OCI-LY7 (cell line): ENCODE measurements around the gene SLC2A4. TPM values are rescaled to one million over a fixed set of nuclear protein-coding genes. Genes with fewer than 3 reads are reported as not detected.

Experiments
- BruUV-seq: library from RNA; stranded (reverse); fragments of 400-500 nt; replicated peaks from 2 replicates; lab custom pipeline; 2021; lab: Mats Ljungman, UMichigan
- CTCF ChIA-PET: fragments of 300-600 bp; sonication (Branson Sonifier 250); formaldehyde crosslinking; loops from one replicate; lab custom pipeline; 2022; ENCODE audit warnings: antibody characterized with exemption; ENCODE audit not compliant: unreplicated experiment; lab: Charles Lee
- POLR2A ChIA-PET: fragments of 300-600 bp; sonication (Branson Sonifier 250); formaldehyde crosslinking; loops from one replicate; lab custom pipeline; 2022; ENCODE audit warnings: antibody characterized with exemption; lab: Charles Lee
- DNase-seq: peaks from one replicate; pipeline ENCODE4 v3.0.0-alpha.2; 2015; ENCODE audit warnings: low spot score
- H2AFZ ChIP-seq: fragments of 200-600 bp; sonication (generic), shearing (Covaris generic); 2 replicates; pipeline ENCODE4 v1.6.1; 2014; ENCODE audit warnings: mild to moderate bottlenecking, antibody characterized with exemption, low read length, moderate library complexity
- H3K27ac ChIP-seq: fragments of 200-600 bp; sonication (generic); 2 replicates; pipeline ENCODE4 v1.5.1; 2014; ENCODE audit warnings: mixed run types, low read depth, mild to moderate bottlenecking, moderate library complexity, low read length, inconsistent platforms; ENCODE audit not compliant: poor library complexity, severe bottlenecking
- H3K36me3 ChIP-seq: fragments of 200-600 bp; sonication (generic); 2 replicates; pipeline ENCODE4 v1.6.1; 2014; ENCODE audit warnings: mild to moderate bottlenecking, antibody characterized with exemption, low read length, moderate library complexity, mixed read lengths; ENCODE audit not compliant: insufficient read depth
- H3K4me1 ChIP-seq: fragments of 200-600 bp; sonication (generic); 2 replicates; pipeline ENCODE4 v1.5.1; 2014; ENCODE audit warnings: mild to moderate bottlenecking, low read length; ENCODE audit not compliant: insufficient read depth, poor library complexity, severe bottlenecking
- H3K4me2 ChIP-seq: fragments of 200-600 bp; sonication (generic); 2 replicates; pipeline ENCODE4 v1.6.1; 2014; ENCODE audit warnings: mild to moderate bottlenecking, low read length
- H3K4me3 ChIP-seq: fragments of 200-600 bp; sonication (generic); 2 replicates; pipeline ENCODE4 v1.5.1; 2014; ENCODE audit warnings: mild to moderate bottlenecking, low read depth, low read length; ENCODE audit not compliant: poor library complexity, severe bottlenecking
- H3K79me2 ChIP-seq: fragments of 200-600 bp; sonication (generic); 2 replicates; pipeline ENCODE4 v1.6.1; 2016; ENCODE audit warnings: low read depth, mild to moderate bottlenecking, low read length, moderate library complexity, mixed read lengths; ENCODE audit not compliant: insufficient read depth
- H3K9me2 ChIP-seq: fragments of 200-600 bp; sonication (generic); 2 replicates; pipeline ENCODE4 v1.6.1; 2016; ENCODE audit warnings: mild to moderate bottlenecking, low read length, mixed read lengths; ENCODE audit not compliant: insufficient read depth
- H3K9me3 ChIP-seq: fragments of 200-600 bp; sonication (generic); 2 replicates; pipeline ENCODE4 v1.6.1; 2014; ENCODE audit warnings: mild to moderate bottlenecking, mixed run types, low read length, mixed read lengths
- H4K20me1 ChIP-seq: fragments of 200-600 bp; sonication (generic); 2 replicates; pipeline ENCODE4 v1.6.1; 2014; ENCODE audit warnings: mild to moderate bottlenecking, antibody characterized with exemption, low read length, moderate library complexity, mixed read lengths; ENCODE audit not compliant: insufficient read depth
- EZH2phosphoT487 ChIP-seq: fragments of 200-600 bp; sonication (generic); IDR thresholded peaks from 2 replicates; pipeline ENCODE4 v1.6.1; 2018; ENCODE audit warnings: low read depth, borderline replicate concordance, mild to moderate bottlenecking, mixed run types, antibody characterized with exemption, low read length, moderate library complexity, mixed read lengths
- intact Hi-C: fragments of 100-400 bp; cut with micrococcal nuclease; formaldehyde crosslinking; loops from one replicate; pipeline ENCODE4 v1.10.0; 2022; ENCODE audit not compliant: unreplicated experiment
- total RNA-seq, 2 experiments: library from RNA; depleted of rRNA in 1 of 2; stranded (reverse); fragments of >200 nt in 1 of 2; shearing (Covaris generic) in 1 of 2; gene quantifications; 2 replicates each; pipeline ENCODE4 v1.2.3, GENCODE V29; 2014 to 2022
- TF ChIP-seq, protein P1 (sequence below): fragments of 200-600 bp; sonication (generic); conservative IDR thresholded peaks from 2 replicates; pipeline ENCODE4 v1.5.1; 2014; ENCODE audit warnings: mild to moderate bottlenecking, antibody characterized with exemption, low read length, moderate library complexity, mixed read lengths

SLC2A4 gene
- total RNA-seq, 2 experiments from 2014 or later: 0.61 to 0.63 TPM

DNA sequence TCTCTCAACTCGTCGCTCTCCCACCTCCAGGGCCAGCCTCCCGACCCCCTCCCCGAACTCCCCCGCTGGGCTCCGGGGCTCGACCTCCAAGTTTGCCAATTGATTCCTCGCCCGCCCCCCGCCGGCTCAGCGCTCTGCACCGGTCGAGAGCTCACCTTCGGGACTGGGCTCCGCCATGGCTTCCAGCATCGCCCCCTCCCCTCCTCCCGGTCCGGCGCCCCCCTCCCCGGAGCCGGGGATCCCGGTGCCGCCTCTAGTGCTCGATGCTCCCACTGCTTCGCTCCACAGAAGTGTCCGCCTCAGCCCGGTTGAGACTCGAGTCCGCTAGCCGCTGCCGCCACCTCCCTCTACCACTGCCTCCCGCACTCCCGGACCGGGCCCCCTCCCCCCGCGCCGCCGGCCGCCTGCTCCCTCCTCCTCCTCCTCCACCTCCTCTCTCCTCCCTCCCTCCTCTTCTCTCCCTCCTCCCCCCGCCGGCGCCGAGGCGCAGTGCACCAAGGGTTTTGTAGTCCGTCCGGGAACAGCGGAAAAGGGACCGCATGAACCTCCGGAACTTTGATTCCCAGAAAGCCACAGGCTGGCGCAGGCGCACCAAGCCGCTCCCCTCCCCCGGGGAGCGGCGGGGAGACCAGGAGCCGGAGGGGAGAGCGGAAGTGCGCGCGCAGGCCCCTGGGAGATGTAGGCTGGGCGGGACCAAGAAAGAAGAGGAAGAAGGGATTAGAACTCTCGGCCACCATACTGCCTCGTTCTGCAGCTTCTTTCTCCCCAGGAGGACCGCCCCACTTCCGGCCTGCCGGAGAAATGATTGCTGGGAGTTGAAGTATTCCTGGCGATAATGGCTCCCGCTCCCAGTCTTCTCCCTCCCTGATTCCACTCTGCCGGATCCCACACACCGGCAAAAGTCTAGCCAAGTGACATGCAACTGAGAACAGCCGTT lies 42.2 kb upstream of the SLC2A4 start, which contains the start of gene PHF23:
PHF23 (minus strand) TSS at position 367 of the 937 bp plus-strand sequence; CDS start at position 189, 178 bp downstream.
- peaks cover 60% of the 10 kb centered on the region for H3K4me1 ChIP-seq
- peak within 1 kb of the TSS; percentile 86 for H3K27ac ChIP-seq
- H3K9me3 ChIP-seq: no peaks in the 10 kb centered on the region
- H4K20me1 ChIP-seq: 0 out of 2 replicates have a peak, but pooled peaks cover 8% of the 10 kb centered on the region
- no peaks in the 10 kb centered on the region for H3K9me2 ChIP-seq
- peaks cover 60% of the 10 kb centered on the region for H3K36me3 ChIP-seq
- H3K4me2 ChIP-seq: peak within 1 kb of the TSS; percentile 93
- intact Hi-C loops: loop anchor here (2.0 to 5.0 kb wide), 4 partner anchors 13 to 333 kb away; partner anchors contain the start of genes ELP5, POLR2A and SLC35G6
- TF ChIP-seq, protein P1, sequence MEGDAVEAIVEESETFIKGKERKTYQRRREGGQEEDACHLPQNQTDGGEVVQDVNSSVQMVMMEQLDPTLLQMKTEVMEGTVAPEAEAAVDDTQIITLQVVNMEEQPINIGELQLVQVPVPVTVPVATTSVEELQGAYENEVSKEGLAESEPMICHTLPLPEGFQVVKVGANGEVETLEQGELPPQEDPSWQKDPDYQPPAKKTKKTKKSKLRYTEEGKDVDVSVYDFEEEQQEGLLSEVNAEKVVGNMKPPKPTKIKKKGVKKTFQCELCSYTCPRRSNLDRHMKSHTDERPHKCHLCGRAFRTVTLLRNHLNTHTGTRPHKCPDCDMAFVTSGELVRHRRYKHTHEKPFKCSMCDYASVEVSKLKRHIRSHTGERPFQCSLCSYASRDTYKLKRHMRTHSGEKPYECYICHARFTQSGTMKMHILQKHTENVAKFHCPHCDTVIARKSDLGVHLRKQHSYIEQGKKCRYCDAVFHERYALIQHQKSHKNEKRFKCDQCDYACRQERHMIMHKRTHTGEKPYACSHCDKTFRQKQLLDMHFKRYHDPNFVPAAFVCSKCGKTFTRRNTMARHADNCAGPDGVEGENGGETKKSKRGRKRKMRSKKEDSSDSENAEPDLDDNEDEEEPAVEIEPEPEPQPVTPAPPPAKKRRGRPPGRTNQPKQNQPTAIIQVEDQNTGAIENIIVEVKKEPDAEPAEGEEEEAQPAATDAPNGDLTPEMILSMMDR: 0 out of 2 replicates have a peak, but pooled peaks have one; percentile 9
- TF ChIP-seq EZH2phosphoT487: no peak
- H3K4me3 ChIP-seq: peak within 1 kb of the TSS; percentile 100
- ChIA-PET POLR2A (interaction anchor here (1.0 kb wide), 1 partner anchor 9 kb away, joined by 3 read pairs; no protein-coding TSS in a partner anchor), CTCF (interaction anchor here (0.8 to 1.4 kb wide), 2 partner anchors 18 to 318 kb away, joined by 3 to 4 read pairs; no protein-coding TSS in a partner anchor)
- no TSS peak for BruUV-seq
- DNase-seq: peak; percentile 99
- peaks cover 30% of the 10 kb centered on the region for H3K79me2 ChIP-seq
- H2AFZ ChIP-seq: peak within 1 kb of the TSS; percentile 31; the same call in 1 of the 2 replicates

DNA sequence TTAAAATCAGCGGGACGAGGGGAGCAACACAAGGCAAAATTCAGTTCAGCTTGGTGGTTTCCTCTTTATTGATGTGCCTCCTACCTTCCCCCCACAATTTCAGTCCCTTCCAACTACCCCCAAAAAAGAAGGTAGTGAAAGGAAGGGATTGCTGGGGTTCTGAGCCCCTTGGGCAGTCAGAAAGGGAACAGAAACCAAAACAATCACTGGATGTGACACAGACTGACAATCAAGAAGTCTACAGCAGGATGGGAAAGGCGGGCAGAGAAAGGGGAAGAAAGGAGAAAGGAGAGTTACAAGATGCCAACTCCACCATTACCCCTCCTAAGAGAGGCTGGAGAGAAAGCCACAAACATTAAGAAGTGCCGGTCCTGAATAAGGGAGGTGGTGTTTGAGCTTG lies 41.1 kb upstream of the SLC2A4 start:
- peaks cover 60% of the 10 kb centered on the region for H3K36me3 ChIP-seq
- TF ChIP-seq, protein P1: no peak
- no peak for TF ChIP-seq EZH2phosphoT487
- no peaks in the 10 kb centered on the region for H3K9me3 ChIP-seq
- ChIA-PET POLR2A (interaction anchor here (1.0 to 1.3 kb wide), 2 partner anchors 8 to 10 kb away, joined by 3 read pairs; no protein-coding TSS in a partner anchor), CTCF (no interaction called here)
- H3K9me2 ChIP-seq: no peaks in the 10 kb centered on the region
- peaks cover 30% of the 10 kb centered on the region for H3K79me2 ChIP-seq
- peak overlapping the region; percentile 86 for H3K4me3 ChIP-seq
- no peak overlapping the region for H2AFZ ChIP-seq
- H3K4me2 ChIP-seq: peak overlapping the region; percentile 93
- intact Hi-C loops: loop anchor here (5.0 kb wide), 1 partner anchor 332 kb away; no protein-coding TSS in a partner anchor
- H3K27ac ChIP-seq: peak overlapping the region; percentile 72
- DNase-seq: no peak
- BruUV-seq: no TSS peak
- H4K20me1 ChIP-seq: 0 out of 2 replicates have a peak, but pooled peaks cover 8% of the 10 kb centered on the region
- H3K4me1 ChIP-seq: peaks cover 52% of the 10 kb centered on the region
